ENCODE results near the gene DDO.

The DDO gene

GRCh38 chr6:110419028-110419739 lies 3.8 kb upstream of the DDO start:
- DNase-seq = no peak

GRCh38 chr6:110418594-110418993 lies 3.2 kb upstream of the DDO start:
- no peak for DNase-seq

GRCh38 chr6:110414669-110415068 lies 706 bp downstream of the DDO start:
- DNase-seq = no peak

GRCh38 chr6:110412360-110412759 lies 3.0 kb downstream of the DDO start:
- DNase-seq = no peak

- no peak for DNase-seq
These were observed 4.9 kb downstream of the DDO start for GRCh38 chr6:110410511-110410910.

- DNase-seq = no peak
These were observed 5.6 kb downstream of the DDO start for GRCh38 chr6:110409794-110410193.

GRCh38 chr6:110408901-110409300 lies 6.5 kb downstream of the DDO start:
- no peak for DNase-seq

- DNase-seq = no peak
These were observed 10.8 kb downstream of the DDO start for GRCh38 chr6:110404607-110405006.

- DNase-seq = no peak
These were observed 13.7 kb downstream of the DDO start for GRCh38 chr6:110401585-110402176.

GRCh38 chr6:110400208-110400607 lies 15.2 kb downstream of the DDO start:
- no peak for DNase-seq

GRCh38 chr6:110399219-110400071 lies 15.9 kb downstream of the DDO start:
- no peak for DNase-seq

GRCh38 chr6:110398778-110399177 lies 16.6 kb downstream of the DDO start:
- DNase-seq = no peak

GRCh38 chr6:110395221-110395620 lies 20.2 kb downstream of the DDO start:
- no peak for DNase-seq

- DNase-seq = no peak
These were observed 21.0 kb downstream of the DDO start for GRCh38 chr6:110394409-110394808.

- DNase-seq = no peak
These were observed 22.6 kb downstream of the DDO start for GRCh38 chr6:110392727-110393126.

GRCh38 chr6:110390404-110390803 lies 25.0 kb downstream of the DDO start:
- no peak for DNase-seq

- no peak for DNase-seq
These were observed 25.5 kb downstream of the DDO start for GRCh38 chr6:110389689-110390382.

- no peak for DNase-seq
These were observed 27.4 kb downstream of the DDO start for GRCh38 chr6:110387986-110388385.

- no peak for DNase-seq
These were observed 29.9 kb downstream of the DDO start for GRCh38 chr6:110385458-110385863.

- no peak for DNase-seq
These were observed 36.8 kb downstream of the DDO start for GRCh38 chr6:110378552-110378951.

- DNase-seq = no peak
These were observed 46.3 kb downstream of the DDO start for GRCh38 chr6:110369066-110369465.

- no peak for DNase-seq
These were observed 47.1 kb downstream of the DDO start for GRCh38 chr6:110368284-110368683.

GRCh38 chr6:110367825-110368224 lies 47.5 kb downstream of the DDO start:
- DNase-seq = no peak
